IPS-15b (cell line): ENCODE results near the gene ITGB5.
A peak's percentile ranks its signal among the peaks of the same experiment; 100 is the strongest.

Source experiments
- H3K27me3 ChIP-seq: one replicate; pipeline ENCODE4 v1.6.1; 2013; ENCODE audit warnings: low read length; ENCODE audit not compliant: control insufficient read depth, insufficient read depth
- H3K36me3 ChIP-seq: one replicate; pipeline ENCODE4 v1.6.1; 2013; ENCODE audit warnings: low read length; ENCODE audit not compliant: control insufficient read depth, insufficient read depth
- H3K4me1 ChIP-seq: one replicate; pipeline ENCODE4 v1.6.1; 2013; ENCODE audit warnings: mild to moderate bottlenecking, low read length; ENCODE audit not compliant: control insufficient read depth, insufficient read depth
- H3K4me3 ChIP-seq: one replicate; pipeline ENCODE4 v1.5.1; 2013; ENCODE audit warnings: low read depth, low read length
- H3K9ac ChIP-seq: one replicate; pipeline ENCODE4 v1.6.1; 2013; ENCODE audit warnings: low read depth, mild to moderate bottlenecking, low read length
- H3K9me3 ChIP-seq: one replicate; pipeline ENCODE4 v1.6.1; 2013; ENCODE audit warnings: mild to moderate bottlenecking, low read length; ENCODE audit not compliant: control insufficient read depth, insufficient read depth

Gene ITGB5

DNA sequence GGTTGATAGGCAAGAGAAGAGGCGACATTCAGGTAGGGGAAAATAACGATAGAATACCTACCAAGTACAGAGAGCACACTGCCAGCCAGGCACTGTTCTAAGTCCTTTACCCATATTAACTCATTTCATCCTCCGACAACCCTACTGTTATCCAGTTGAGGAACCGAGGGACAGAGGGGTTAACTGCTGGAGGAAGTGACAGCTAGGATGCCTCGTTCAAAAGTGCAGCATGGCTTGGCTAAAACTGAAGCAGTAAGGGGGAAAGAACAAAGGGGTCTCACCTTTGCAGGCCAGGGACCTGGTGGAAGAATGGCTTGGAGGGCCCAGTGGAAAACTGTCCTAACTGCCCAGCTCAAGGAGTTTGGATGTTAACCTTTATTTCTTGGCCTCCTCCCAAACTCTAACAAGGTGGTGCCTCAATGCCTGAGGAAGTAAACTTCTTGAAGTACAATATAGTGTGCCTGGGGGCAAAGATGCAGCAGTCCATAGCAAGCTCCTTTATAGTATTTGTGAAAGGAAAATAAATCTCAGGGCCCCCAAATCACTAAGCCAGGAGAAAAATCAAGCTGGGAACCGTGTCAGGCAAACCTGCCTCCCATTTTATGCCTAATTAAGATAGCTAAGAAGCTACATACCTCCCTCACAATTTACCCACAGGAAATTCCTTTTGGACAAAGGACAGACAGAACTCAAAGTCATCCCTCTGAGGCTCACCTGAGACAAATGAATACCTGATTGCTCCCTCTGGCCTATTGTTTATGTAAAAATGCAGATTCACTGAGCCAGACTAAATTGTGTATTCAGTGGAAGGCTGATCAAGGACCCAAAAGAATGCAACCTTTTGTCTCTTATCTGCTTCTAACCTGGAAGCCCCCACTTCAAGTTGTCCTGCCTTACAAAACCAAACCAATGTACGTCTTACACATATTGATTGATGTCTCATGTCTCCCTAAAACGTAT is 1.6 kb upstream of the ITGB5 start:
- H3K9ac ChIP-seq, result no peak overlapping the region
- H3K27me3 ChIP-seq, result no peaks in the 10 kb centered on the region
- H3K4me1 ChIP-seq, result peaks cover 20% of the 10 kb centered on the region
- no peak overlapping the region for H3K4me3 ChIP-seq
- no peaks in the 10 kb centered on the region for H3K9me3 ChIP-seq
- no peaks in the 10 kb centered on the region for H3K36me3 ChIP-seq

DNA sequence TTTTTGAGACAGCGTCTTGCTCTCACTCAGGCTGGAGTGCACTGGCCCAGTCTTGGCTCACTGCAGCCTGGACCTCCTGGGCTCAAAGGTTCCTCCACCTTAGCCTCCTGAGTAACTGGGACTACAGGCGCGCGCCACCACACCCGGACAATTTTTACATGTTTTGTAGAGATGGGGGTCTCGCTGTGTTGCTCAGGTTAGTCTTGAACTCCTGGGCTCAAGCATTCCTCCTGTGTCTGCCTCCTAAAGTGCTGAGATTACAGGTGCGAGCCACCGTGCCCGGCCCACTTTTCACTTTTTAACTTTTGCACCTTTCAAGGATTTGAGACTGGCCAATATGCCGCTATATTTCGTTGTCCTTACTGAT is 750 bp upstream of the ITGB5 start:
- no peaks in the 10 kb centered on the region for H3K27me3 ChIP-seq
- no peak overlapping the region for H3K9ac ChIP-seq
- H3K4me1 ChIP-seq, result peaks cover 29% of the 10 kb centered on the region
- peak overlapping the region; percentile 54 for H3K4me3 ChIP-seq
- H3K36me3 ChIP-seq, result no peaks in the 10 kb centered on the region
- H3K9me3 ChIP-seq, result no peaks in the 10 kb centered on the region

DNA sequence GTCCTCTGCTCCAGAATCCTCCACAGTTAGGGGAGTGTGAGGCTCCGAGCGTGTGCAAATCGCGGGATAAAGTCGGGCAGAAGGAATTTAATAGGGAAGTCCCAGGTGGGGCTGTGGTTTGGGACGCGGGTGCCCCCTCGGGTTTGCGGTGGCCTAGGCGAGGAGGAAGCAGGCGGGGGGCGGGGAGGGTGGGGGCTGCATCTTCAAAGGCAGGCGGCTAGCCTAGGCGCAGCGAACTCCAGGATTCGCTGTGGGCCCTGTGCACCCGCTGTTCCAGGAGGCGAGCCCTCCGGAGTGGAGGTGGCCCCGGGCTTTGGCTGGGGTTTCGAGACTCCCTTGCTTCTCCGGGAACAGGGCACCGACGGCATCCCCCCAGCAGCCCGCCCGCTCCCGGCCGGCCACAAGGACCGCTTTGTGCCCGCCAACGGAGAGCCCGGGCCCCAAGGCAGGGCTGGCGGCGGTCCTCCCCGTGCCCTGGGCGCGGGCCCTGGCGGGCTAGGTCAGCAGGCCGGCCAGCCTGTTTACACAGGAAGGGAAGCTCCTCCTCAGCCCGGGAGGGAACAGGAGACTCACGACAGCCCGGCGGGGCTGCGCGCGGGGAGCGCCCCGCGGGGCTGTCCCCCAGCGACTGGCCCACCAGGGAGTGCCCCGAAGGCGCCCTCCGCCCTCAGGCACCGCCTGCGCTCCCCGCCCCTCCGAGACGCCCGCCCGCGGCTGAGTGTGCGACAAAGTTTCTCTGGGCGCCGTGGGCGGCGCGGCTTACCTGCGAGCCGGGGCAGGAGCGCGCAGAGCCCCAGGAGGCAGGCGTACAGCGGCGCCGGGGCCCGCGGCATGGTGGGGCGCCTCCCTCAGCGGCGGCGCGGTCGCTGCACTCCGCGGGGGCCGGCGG is 753 bp downstream of the ITGB5 start:
- H3K27me3 ChIP-seq, result no peaks in the 10 kb centered on the region
- H3K9me3 ChIP-seq, result no peaks in the 10 kb centered on the region
- H3K4me1 ChIP-seq, result peaks cover 34% of the 10 kb centered on the region
- peak overlapping the region; percentile 76 for H3K9ac ChIP-seq
- peak overlapping the region; percentile 69 for H3K4me3 ChIP-seq
- peaks cover 3% of the 10 kb centered on the region for H3K36me3 ChIP-seq

DNA sequence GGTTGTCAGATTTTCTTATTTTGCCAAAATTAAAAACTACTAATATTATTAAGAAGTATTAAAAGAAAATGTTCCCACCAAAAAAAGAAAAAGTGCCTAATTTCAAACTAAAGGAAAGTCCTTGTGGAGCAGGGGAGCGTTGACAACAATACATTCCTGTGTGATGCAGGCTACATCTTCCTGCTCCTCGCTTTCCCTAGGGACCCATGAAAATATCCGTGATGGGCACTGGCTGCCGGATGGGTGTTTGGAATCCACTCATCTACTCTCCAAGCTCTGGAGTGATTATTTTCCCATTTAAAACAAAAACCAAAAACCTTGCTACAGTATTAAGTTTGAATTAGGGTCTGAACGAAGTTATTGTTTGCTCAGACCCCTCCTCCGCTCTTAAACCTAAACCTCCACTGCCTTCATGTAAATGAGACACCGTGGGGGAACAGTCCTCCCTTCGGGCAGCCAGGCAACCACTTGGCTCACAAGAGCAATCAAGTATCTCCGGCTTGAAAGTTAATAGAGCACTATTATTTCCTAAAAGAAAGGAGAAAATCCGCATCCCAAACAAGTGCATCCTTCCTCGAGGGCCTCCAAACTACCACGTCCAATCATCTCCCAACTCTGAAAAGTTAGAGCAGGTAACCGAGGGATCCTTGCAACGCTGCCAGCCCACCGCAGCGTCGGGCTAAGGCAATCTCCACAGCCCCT is 1.5 kb downstream of the ITGB5 start:
- Histone ChIP-seq H3K4me1 (peaks cover 34% of the 10 kb centered on the region), H3K9me3 (no peaks in the 10 kb centered on the region), H3K4me3 (peak overlapping the region; percentile 69), H3K9ac (peak overlapping the region; percentile 76), H3K36me3 (peaks cover 3% of the 10 kb centered on the region), H3K27me3 (no peaks in the 10 kb centered on the region)

DNA sequence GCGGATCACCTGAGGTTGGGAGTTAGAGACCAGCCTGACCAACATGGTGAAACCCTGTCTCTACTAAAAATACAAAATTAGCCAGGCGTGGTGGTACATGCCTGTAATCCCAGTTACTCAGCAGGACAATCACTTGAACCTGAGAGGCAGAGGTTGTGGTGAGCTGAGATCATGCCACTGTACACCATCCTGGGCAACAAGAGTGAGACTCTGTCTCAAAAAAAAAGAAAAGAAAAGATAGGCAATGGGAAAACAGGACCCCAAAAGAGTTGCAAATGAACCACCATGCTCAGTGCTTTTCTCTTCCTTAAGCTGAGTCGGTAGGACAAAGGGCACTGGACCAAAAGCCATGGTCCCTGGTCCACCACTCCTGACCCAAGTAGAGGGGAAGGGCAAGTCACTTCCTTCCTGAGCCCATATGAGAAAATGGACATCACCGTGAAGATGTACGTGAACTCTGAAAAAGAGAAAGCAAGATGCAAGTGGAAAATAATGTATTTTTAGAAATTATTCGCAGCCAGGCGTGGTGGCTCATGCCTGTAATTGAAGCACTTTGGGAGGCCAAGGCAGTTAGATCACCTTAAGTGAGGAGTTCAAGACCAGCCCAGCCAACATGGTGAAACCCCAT is 2.6 kb downstream of the ITGB5 start:
- Histone ChIP-seq H3K9me3 (no peaks in the 10 kb centered on the region), H3K27me3 (no peaks in the 10 kb centered on the region), H3K9ac (no peak overlapping the region), H3K36me3 (peaks cover 3% of the 10 kb centered on the region), H3K4me1 (peaks cover 32% of the 10 kb centered on the region), H3K4me3 (no peak overlapping the region)

DNA sequence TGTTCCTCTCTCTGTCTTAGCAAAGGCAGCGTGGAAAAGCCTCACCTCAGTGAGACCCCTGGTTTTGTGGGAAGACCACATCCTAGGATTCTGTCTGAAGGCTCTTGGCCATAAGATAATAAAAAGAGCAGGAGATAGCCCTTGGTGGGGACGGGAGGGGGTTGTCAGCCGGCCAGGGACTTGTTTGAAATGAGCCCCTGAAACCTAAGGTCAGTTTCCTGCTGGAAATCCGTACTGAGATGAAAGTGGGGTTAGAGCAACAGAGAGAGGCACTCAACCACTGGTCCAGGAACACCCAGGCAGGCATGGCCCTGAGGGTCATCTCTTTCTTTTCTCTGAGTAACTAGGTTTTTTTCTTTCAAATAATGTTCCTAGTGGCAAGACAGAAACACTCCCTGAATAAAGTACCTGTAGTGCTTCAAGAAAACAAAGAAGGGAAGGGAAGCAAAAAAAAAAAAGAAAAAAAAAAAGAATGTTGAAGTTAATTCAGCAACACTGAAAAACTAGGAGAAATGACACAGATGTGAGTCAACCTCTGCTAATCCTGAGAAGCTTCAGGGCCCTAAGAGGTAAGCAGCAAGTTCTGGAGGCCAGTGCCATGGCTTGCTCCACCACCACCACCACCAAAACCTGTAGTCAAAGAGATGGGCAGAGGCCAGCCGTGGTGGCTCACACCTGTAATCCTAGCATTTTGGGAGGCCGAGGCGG is 3.2 kb downstream of the ITGB5 start:
- H3K4me1 ChIP-seq, result peaks cover 29% of the 10 kb centered on the region
- peaks cover 3% of the 10 kb centered on the region for H3K36me3 ChIP-seq
- H3K9ac ChIP-seq, result no peak overlapping the region
- H3K9me3 ChIP-seq, result no peaks in the 10 kb centered on the region
- H3K4me3 ChIP-seq, result no peak overlapping the region
- H3K27me3 ChIP-seq, result no peaks in the 10 kb centered on the region

DNA sequence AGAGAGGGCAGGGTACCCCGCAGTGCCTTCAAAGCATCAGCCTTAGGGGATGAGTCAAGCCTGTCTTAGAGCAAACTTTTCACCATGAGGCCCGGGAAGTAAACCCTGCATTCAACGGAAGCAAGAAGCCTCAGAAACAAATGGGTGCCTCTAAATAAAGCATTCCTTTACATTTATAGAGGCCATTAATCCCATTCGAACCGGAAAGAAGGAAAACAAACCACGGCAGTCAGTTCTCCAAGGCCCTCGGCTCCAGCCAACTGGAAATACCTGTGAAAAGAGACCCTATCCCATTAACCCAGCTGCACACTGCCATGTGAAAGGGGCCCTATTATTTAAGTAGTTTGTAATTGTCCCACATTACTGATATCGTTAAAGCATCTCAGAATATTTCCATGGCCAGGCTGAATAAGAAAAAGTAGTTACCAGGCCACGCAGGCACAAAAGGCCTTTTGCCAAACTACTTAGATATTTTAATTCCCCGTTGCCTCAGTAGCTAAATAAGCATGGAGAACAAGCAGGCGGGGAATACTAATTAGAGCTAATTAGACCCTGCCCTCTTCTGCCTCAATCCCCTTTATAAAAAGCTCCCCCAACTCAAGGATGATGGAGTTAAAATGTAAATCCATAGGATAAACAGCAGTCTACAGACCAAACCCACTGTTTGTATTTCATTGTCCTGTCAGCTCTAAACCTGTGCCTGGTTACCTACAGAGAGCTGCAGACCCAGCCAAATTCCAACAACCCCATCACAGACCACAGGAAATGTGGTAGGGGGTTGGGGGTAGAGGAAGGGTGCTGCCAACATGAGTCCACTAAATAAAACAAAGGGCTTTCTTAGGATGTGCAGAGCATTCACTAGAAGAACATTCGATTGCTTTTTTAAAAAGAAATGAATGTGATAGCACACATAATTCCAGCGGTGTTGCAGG is 4.1 kb downstream of the ITGB5 start:
- no peaks in the 10 kb centered on the region for H3K27me3 ChIP-seq
- H3K9me3 ChIP-seq, result no peaks in the 10 kb centered on the region
- H3K36me3 ChIP-seq, result peaks cover 3% of the 10 kb centered on the region
- peaks cover 24% of the 10 kb centered on the region for H3K4me1 ChIP-seq
- H3K4me3 ChIP-seq, result no peak overlapping the region
- no peak overlapping the region for H3K9ac ChIP-seq

DNA sequence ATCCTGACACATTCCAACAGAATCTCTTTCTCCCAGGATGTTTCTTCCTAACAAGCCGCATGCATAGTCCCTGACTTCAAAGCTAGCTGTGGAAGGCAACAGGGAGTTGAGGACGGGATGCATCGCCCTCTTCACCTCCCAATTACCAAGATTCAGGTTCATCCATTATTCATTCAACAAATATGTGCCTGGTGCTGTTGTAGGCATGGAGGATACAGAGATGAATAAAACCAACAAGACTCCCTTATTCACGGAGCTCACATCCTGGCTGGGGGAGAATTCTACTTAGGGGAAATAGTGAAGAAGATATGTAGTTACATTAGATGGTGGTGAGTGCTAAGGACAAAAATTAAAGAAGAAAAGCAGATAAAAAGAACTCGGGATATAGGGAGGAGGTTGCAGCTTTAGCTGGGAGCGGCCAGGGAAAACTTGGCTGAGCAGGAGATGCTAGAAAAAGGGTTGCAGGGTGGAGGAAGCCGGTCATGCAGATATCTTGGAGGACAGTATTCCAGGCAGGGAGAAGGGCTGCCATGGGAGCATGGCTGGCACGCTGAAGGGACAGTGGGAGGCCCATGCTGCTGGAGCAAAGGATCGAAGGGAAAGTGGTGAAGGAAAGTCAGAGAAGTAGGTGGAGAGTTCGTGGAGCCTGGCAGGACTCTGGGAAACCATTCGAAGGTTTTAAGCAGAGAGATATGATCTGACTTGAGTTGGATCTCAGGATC is 5.0 kb downstream of the ITGB5 start:
- Histone ChIP-seq H3K4me3 (no peak overlapping the region), H3K4me1 (peaks cover 24% of the 10 kb centered on the region), H3K9me3 (no peaks in the 10 kb centered on the region), H3K36me3 (peaks cover 3% of the 10 kb centered on the region), H3K27me3 (no peaks in the 10 kb centered on the region), H3K9ac (no peak overlapping the region)

DNA sequence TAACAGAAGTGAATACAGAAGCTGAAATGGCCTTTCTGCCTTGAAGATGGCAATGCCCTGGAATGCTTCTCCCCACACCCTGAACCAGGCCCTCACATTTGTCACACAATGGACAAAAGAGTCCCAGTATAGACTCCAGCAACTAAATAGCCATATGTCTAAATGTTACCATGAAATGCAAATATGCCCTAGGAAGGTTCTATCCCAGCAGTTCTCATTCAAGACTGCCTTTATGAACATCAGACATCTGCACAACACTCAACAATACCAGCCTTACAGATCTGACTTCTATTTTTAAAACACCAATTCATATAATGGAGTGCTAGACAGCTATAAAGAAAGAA is 7.9 kb downstream of the ITGB5 start:
- Histone ChIP-seq H3K4me3 (no peak overlapping the region), H3K9ac (no peak overlapping the region)

More for the DNA sequence above, 7.9 kb downstream of the ITGB5 start:
- Histone ChIP-seq H3K36me3 (peaks cover 4% of the 10 kb centered on the region), H3K27me3 (no peaks in the 10 kb centered on the region), H3K4me1 (peaks cover 20% of the 10 kb centered on the region), H3K9me3 (no peaks in the 10 kb centered on the region)
